Hepatocyte (in vitro differentiated cells): Measurements from ENCODE around the gene ITPKA.

ENCODE experiments used
- CTCF ChIP-seq: fragments of 200-600 bp; sonication (generic); IDR thresholded peaks from 2 replicates; pipeline ENCODE4 v1.5.1; 2016; ENCODE audit warnings: antibody characterized with exemption, mild to moderate bottlenecking; ENCODE audit not compliant: poor library complexity
- EZH2 ChIP-seq: fragments of 200-600 bp; sonication (generic); IDR thresholded peaks from 2 replicates; pipeline ENCODE4 v1.6.1; 2016; ENCODE audit warnings: antibody characterized with exemption, mild to moderate bottlenecking, borderline replicate concordance
- EZH2phosphoT487 ChIP-seq: fragments of 200-600 bp; sonication (generic); IDR thresholded peaks from one replicate; pipeline ENCODE4 v1.6.1; 2018; ENCODE audit warnings: antibody characterized with exemption, mild to moderate bottlenecking, low read depth, moderate library complexity; ENCODE audit not compliant: unreplicated experiment, severe bottlenecking

GRCh38 chr15:41492597-41493204, 973 bp upstream of the ITPKA start:
- TF ChIP-seq EZH2 (no peak), CTCF (no peak), EZH2phosphoT487 (no peak)
